Prostate gland (tissue), 2 donors: ENCODE data around the gene HJURP.
A peak's percentile ranks its signal among the peaks of the same experiment; 100 is the strongest.

ENCODE experiments used
- POLR2A ChIP-seq: fragments of 450-650 bp; IDR thresholded peaks from one replicate; pipeline ENCODE4 v1.6.1; 2016; ENCODE audit warnings: antibody characterized with exemption, mild to moderate bottlenecking
- POLR2AphosphoS5 ChIP-seq: sonication (generic); formaldehyde crosslinking; IDR thresholded peaks from one replicate; pipeline ENCODE4 v1.6.1; 2017; ENCODE audit warnings: antibody characterized with exemption
- TF ChIP-seq, protein P1 (sequence below), 4 experiments: fragments of 200-600 bp in 2 of 4; fragments of 450-650 bp in 2 of 4; sonication (generic) in 2 of 4; IDR thresholded peaks; 1 replicate in 3 of 4; 2 replicates in 1 of 4; pipeline ENCODE4 v1.5.1; 2016 to 2019; ENCODE audit warnings: antibody characterized with exemption in 4 of 4, mild to moderate bottlenecking in 2 of 4, moderate library complexity in 2 of 4

DNA sequence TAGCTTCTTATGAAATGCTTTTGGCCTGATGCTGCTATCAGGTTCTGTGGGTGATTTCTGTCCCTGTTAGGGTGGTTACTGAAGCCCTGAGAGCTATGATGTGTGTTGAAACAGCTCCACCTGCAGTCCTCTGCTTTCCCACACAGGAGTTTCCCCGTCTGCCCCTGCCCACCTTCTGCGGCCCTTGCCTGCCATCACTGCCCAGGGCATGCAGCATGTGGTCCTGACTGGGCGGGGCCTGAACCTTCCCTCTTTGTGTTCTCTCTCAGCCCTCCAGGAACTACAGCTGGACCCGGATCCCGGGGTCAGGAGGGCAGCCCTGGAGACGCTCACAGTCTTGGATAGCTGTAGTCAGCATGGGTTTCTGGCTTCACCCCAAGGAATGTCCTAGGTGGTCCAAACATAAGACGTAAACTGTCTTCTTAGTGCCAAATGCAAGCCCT lies 21.4 kb downstream of the HJURP start:
- TF ChIP-seq, protein P1, sequence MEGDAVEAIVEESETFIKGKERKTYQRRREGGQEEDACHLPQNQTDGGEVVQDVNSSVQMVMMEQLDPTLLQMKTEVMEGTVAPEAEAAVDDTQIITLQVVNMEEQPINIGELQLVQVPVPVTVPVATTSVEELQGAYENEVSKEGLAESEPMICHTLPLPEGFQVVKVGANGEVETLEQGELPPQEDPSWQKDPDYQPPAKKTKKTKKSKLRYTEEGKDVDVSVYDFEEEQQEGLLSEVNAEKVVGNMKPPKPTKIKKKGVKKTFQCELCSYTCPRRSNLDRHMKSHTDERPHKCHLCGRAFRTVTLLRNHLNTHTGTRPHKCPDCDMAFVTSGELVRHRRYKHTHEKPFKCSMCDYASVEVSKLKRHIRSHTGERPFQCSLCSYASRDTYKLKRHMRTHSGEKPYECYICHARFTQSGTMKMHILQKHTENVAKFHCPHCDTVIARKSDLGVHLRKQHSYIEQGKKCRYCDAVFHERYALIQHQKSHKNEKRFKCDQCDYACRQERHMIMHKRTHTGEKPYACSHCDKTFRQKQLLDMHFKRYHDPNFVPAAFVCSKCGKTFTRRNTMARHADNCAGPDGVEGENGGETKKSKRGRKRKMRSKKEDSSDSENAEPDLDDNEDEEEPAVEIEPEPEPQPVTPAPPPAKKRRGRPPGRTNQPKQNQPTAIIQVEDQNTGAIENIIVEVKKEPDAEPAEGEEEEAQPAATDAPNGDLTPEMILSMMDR (IDR thresholded peaks at IDR 0.05) = peak in 2 of 4 experiments; percentile 24 to 25
- TF ChIP-seq POLR2A = no peak
- TF ChIP-seq POLR2AphosphoS5 = no peak
